GM21367 (cell line): ENCODE results near the gene FNDC10.
"Not testable (repeated sequence)": the region's sequence is repeated elsewhere in the genome, so short reads cannot be mapped to it uniquely, and the experiment has no call there.

Source experiments
- ATAC-seq: cut with Tn5 transposase; IDR thresholded peaks from one replicate; pipeline ENCODE4 v1.9.1; 2021; ENCODE audit not compliant: unreplicated experiment

The FNDC10 gene

GRCh38 chr1:1599030-1599934 lies 653 bp downstream of the FNDC10 start:
- no peak for ATAC-seq

- ATAC-seq, result no peak
Observed at GRCh38 chr1:1598720-1599029, 1.3 kb downstream of the FNDC10 start.

GRCh38 chr1:1598051-1598719 lies 1.8 kb downstream of the FNDC10 start:
- no peak for ATAC-seq

DNA sequence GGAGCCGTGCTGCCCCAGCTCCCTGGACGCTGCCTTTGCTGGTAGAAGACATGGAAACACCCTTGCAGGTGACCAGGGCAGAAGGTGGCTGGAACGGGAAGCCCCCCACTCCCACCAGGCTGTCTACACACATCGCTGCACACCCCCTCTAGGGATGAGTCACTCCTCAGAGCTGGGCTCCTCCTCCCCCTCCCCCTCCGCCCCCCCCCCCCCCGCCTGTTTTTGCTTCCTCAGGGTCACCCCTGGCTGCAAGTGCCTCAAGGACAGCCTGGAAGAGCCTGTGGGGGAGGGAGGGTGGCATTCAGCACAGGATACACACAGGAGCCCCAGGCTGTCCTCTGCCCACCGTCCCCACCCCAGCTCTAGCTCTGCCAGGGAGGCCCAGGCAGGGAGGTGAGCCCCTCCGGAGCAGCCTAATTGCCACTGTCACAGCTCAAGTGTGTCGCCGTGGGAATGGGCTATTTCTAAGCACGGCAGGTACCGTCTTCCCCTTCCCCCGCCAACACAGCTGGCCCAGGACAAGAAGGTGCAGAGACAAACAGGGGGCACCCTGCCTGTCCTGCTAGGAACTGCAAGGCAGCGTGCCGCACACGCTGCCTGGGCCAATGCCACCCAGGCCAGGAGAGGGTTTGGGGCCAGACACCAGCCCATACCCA lies 2.5 kb downstream of the FNDC10 start:
- ATAC-seq, result no peak

GRCh38 chr1:1596493-1597274 lies 3.3 kb downstream of the FNDC10 start:
- ATAC-seq, result no peak

DNA sequence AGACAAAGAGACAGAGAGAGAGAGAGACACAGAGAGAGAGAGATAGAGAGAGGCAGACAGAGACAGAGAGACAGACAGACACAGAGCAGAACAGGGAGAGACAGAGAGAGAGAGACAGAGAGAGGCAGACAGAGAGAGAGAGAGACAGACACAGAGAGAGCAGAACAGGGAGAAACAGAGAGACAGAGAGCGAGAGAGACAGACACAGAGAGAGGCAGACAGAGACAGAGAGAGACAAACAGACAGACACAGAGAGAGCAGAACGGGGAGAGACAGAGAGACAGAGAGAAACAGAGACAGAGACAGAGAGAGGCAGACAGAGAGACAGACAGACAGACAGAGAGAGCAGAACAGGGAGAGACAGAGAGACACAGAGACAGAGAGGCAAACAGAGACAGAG lies 4.6 kb downstream of the FNDC10 start:
- not testable (repeated sequence) for ATAC-seq

DNA sequence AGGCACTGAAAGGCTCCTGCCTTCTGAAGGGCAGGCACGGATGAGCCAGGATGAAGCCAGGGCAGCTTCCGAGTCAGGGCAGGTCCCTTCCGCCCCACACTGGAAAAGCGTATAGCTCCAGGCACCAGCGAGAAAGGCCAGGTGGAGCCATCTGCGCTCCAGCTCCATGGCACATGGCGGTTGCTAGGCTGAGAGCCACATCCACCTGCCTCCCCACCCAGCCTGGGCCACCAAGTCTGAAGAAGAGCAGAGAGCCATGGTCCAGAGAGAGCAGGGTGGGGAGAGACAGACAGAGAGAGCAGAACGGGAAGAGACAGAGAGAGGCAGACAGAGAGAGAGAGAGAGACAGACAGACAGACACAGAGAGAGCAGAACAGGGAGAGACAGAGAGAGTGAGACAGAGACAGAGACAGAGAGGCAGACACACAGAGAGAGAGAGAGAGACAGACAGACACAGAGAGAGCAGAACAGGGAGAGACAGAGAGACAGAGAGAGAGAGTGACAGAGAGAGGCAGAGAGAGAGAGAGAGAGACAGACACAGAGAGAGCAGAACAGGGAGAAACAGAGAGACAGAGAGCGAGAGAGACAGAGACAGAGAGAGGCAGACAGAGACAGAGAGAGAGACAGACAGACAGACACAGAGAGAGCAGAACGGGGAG lies 5.2 kb downstream of the FNDC10 start:
- ATAC-seq, result no peak

GRCh38 chr1:1593834-1594601 lies 5.9 kb downstream of the FNDC10 start:
- no peak for ATAC-seq

DNA sequence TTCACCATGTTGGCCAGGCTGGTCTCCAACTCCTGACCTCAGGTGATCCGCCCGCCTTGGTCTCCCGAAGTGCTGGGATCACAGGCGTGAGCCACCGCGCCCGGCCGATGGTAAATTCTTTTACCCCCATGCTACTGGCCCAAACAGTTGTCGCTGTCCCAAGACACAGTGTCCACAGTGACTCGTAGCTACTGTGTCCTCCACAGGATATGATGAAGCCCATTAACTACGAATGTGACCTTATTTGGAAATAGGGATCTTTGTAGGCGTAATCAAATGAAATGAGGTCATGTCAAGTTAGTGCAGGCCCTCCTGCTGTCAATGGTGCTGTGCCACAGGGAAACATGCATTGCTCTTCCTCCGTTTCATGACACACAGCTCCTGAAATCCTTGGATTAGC lies 8.5 kb downstream of the FNDC10 start:
- no peak for ATAC-seq

- ATAC-seq, result no peak
Observed at GRCh38 chr1:1583347-1584010, 16.5 kb downstream of the FNDC10 start.

DNA sequence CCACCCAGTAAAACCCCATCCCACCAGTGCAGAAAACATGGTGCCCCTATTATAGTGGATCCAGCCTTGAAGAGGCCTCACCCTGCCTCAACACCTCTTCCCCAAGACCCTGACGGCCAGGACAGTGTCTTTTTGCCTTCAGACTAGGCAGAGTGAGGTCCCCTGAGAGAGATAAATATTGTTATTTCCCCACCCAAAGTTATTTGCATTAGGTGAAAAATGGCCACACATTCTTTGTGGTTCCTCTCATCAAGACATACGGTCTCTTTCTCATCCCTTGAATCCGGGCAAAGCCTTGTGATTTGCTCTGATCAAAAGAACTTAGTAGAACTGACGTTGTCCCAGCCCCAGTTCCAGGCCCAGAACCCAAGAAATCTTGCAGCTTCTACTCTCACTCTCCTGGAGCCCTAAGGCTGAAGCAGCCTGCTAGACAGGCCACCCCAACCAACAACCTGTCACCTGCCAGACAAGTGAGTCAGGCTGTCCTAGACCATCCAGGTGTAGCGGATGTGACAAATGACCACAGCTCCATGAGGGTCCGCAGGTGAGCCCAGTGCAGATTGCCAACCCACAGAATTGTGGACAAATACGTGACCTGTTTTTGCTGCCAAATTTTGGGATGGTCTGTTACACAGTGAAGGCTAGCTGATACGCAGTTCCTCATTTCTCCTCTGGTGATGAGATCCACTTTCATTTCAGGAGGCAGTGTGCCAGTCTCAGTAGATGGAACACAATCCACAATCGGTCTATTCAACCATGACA lies 17.2 kb downstream of the FNDC10 start:
- ATAC-seq, result no peak

- ATAC-seq, result no peak
Observed at GRCh38 chr1:1578371-1578940, 21.5 kb downstream of the FNDC10 start.

- no peak for ATAC-seq
Observed at GRCh38 chr1:1577367-1578011, 22.4 kb downstream of the FNDC10 start.

- peak; percentile 75 for ATAC-seq
Observed at GRCh38 chr1:1574721-1575537, 25.0 kb downstream of the FNDC10 start, which contains the start of gene SSU72. SSU72 (minus strand) TSS chr1:1574863; CDS start chr1:1574557, 306 bp downstream.

- ATAC-seq, result peak; percentile 50
Observed at GRCh38 chr1:1573843-1574720, 25.9 kb downstream of the FNDC10 start.

DNA sequence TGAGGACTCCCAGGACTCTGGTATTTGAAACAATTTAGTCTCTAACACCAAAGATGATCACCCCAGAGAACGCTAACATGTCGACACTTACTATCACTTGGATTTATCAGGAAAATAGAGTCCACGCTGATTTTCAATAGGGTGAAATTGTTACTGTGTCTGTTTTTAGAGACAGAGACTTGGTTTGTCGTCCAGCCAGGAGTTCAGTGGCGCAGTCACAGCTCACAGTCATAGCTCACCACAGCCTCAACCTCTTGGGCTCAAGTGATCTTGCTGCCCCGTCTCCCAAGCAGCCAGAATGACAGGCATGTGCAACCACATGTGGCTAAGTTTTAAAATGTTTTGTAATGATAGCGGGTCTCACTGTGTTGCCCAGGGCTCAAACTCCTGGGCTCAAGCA lies 30.6 kb downstream of the FNDC10 start:
- ATAC-seq, result no peak
